GM19467 (cell line): ENCODE data around the gene C1orf232.

Experiments
- ATAC-seq: cut with Tn5 transposase; IDR thresholded peaks from one replicate; pipeline ENCODE4 v1.9.1; 2021; ENCODE audit warnings: mild to moderate bottlenecking, moderate library complexity; ENCODE audit not compliant: unreplicated experiment

Gene C1orf232

GRCh38 chr1:26125382-26125781 lies 43.4 kb downstream of the C1orf232 start:
- ATAC-seq = no peak

GRCh38 chr1:26124418-26125331 lies 44.1 kb downstream of the C1orf232 start:
- no peak for ATAC-seq

GRCh38 chr1:26122988-26123973 lies 45.5 kb downstream of the C1orf232 start:
- no peak for ATAC-seq

- no peak for ATAC-seq
These were observed 46.6 kb downstream of the C1orf232 start for GRCh38 chr1:26121854-26122773.

GRCh38 chr1:26119892-26120608 lies 48.7 kb downstream of the C1orf232 start:
- no peak for ATAC-seq

GRCh38 chr1:26114165-26114927 lies 54.4 kb downstream of the C1orf232 start:
- ATAC-seq = no peak
